Measurements from ENCODE around the gene LRRC49.

- no peak for TF ChIP-seq CTCF (IDR thresholded peaks at IDR 0.05; ENCODE audit: low read depth, low read length)
- no peak for TF ChIP-seq EZH2phosphoT487 (IDR thresholded peaks at IDR 0.05; ENCODE audit: low read depth)
Observed at GRCh38 chr15:70933411-70933810, 40.8 kb downstream of the LRRC49 start.
